ENCODE data around the gene NNT. TPM values are rescaled to one million over a fixed set of nuclear protein-coding genes. Genes with fewer than 3 reads are reported as not detected.

Gene NNT
- total RNA-seq, 1 donor from 2014 or later: 554 TPM

GRCh38 chr5:43619911-43620310 is 16.9 kb downstream of the NNT start:
- ATAC-seq (no peak), DNase-seq (no peak)
- intact Hi-C loops (cut with micrococcal nuclease): no loop called here

GRCh38 chr5:43620944-43621505 is 18.0 kb downstream of the NNT start:
- DNase-seq (no peak), ATAC-seq (no peak)
- intact Hi-C loops (cut with micrococcal nuclease): no loop called here

GRCh38 chr5:43622074-43622473 is 19.1 kb downstream of the NNT start:
- intact Hi-C loops (cut with micrococcal nuclease): no loop called here
- no peak for DNase-seq
- no peak for ATAC-seq

GRCh38 chr5:43623048-43623680 is 20.2 kb downstream of the NNT start:
- ATAC-seq (peak; percentile 15), DNase-seq (no peak)
- intact Hi-C loops (cut with micrococcal nuclease): no loop called here

- intact Hi-C loops (cut with micrococcal nuclease): no loop called here
- ATAC-seq: peak; percentile 89
- no peak for DNase-seq
These were observed 24.0 kb downstream of the NNT start for GRCh38 chr5:43627028-43627427.

GRCh38 chr5:43631182-43631910 is 28.4 kb downstream of the NNT start:
- ATAC-seq (peak; percentile 81), DNase-seq (no peak)
- intact Hi-C loops (cut with micrococcal nuclease): no loop called here

- ATAC-seq (no peak), DNase-seq (no peak)
- intact Hi-C loops (cut with micrococcal nuclease): no loop called here
These were observed 31.6 kb downstream of the NNT start for GRCh38 chr5:43634621-43635020.

GRCh38 chr5:43635374-43635773 is 32.4 kb downstream of the NNT start:
- DNase-seq: no peak
- intact Hi-C loops (cut with micrococcal nuclease): no loop called here
- no peak for ATAC-seq

- intact Hi-C loops (cut with micrococcal nuclease): no loop called here
- no peak for DNase-seq
- no peak for ATAC-seq
These were observed 33.1 kb downstream of the NNT start for GRCh38 chr5:43636076-43636475.

GRCh38 chr5:43637416-43637815 is 34.4 kb downstream of the NNT start:
- intact Hi-C loops (cut with micrococcal nuclease): no loop called here
- DNase-seq: no peak
- peak; percentile 10 for ATAC-seq

- no peak for DNase-seq
- intact Hi-C loops (cut with micrococcal nuclease): no loop called here
- ATAC-seq: no peak
These were observed 35.1 kb downstream of the NNT start for GRCh38 chr5:43638107-43638506.

GRCh38 chr5:43638546-43638945 is 35.6 kb downstream of the NNT start:
- intact Hi-C loops (cut with micrococcal nuclease): no loop called here
- ATAC-seq (no peak), DNase-seq (no peak)

- DNase-seq (no peak), ATAC-seq (peak; percentile 60)
- intact Hi-C loops (cut with micrococcal nuclease): no loop called here
These were observed 36.6 kb downstream of the NNT start for GRCh38 chr5:43639566-43639965.

GRCh38 chr5:43642428-43642827 is 39.4 kb downstream of the NNT start:
- intact Hi-C loops (cut with micrococcal nuclease): no loop called here
- DNase-seq (no peak), ATAC-seq (peak; percentile 9)

GRCh38 chr5:43643327-43643726 is 40.3 kb downstream of the NNT start:
- ATAC-seq: no peak
- no peak for DNase-seq
- intact Hi-C loops (cut with micrococcal nuclease): no loop called here

- no peak for ATAC-seq
- DNase-seq: no peak
- intact Hi-C loops (cut with micrococcal nuclease): no loop called here
These were observed 40.8 kb downstream of the NNT start for GRCh38 chr5:43643750-43644149.

- ATAC-seq: peak; percentile 22
These were observed 44.0 kb downstream of the NNT start for GRCh38 chr5:43646992-43647391.

GRCh38 chr5:43647789-43648188 is 44.8 kb downstream of the NNT start:
- no peak for DNase-seq
- intact Hi-C loops (cut with micrococcal nuclease): no loop called here
- ATAC-seq: no peak

More at GRCh38 chr5:43646992-43647391, 44.0 kb downstream of the NNT start:
- intact Hi-C loops (cut with micrococcal nuclease): no loop called here
- DNase-seq: no peak

GRCh38 chr5:43648499-43649124 is 45.6 kb downstream of the NNT start:
- no peak for DNase-seq
- ATAC-seq: peak; percentile 75
- intact Hi-C loops (cut with micrococcal nuclease): no loop called here

GRCh38 chr5:43649256-43649655 is 46.3 kb downstream of the NNT start:
- intact Hi-C loops (cut with micrococcal nuclease): no loop called here
- peak; percentile 41 for ATAC-seq

More at GRCh38 chr5:43649256-43649655, 46.3 kb downstream of the NNT start:
- DNase-seq: no peak
